ENCODE results near the gene FH.

Gene FH

GRCh38 chr1:241521718-241522117, 2.2 kb upstream of the FH start:
- DNase-seq = no peak

GRCh38 chr1:241520080-241520465, 518 bp upstream of the FH start:
- no peak for DNase-seq

GRCh38 chr1:241518476-241519307, 863 bp downstream of the FH start:
- peak in 1 of 2 experiments; percentile 36 for DNase-seq

- DNase-seq = peak in 1 of 2 experiments; percentile 8
Measured at GRCh38 chr1:241513378-241513777, 6.2 kb downstream of the FH start.

GRCh38 chr1:241507189-241507863, 12.2 kb downstream of the FH start:
- DNase-seq = no peak

- no peak for DNase-seq
Measured at GRCh38 chr1:241503444-241503843, 16.1 kb downstream of the FH start.

GRCh38 chr1:241499910-241500309, 19.6 kb downstream of the FH start:
- peak; percentile 32 to 52 for DNase-seq

GRCh38 chr1:241495741-241496140, 23.8 kb downstream of the FH start:
- peak in 1 of 2 experiments; percentile 21 for DNase-seq

GRCh38 chr1:241488739-241489138, 30.8 kb downstream of the FH start:
- DNase-seq = no peak

- peak; percentile 25 to 58 for DNase-seq
Measured at GRCh38 chr1:241485554-241485992, 34.0 kb downstream of the FH start.

GRCh38 chr1:241485145-241485544, 34.4 kb downstream of the FH start:
- DNase-seq = no peak

GRCh38 chr1:241482761-241483250, 36.7 kb downstream of the FH start:
- DNase-seq = no peak

- DNase-seq = no peak
Measured at GRCh38 chr1:241479294-241479693, 40.3 kb downstream of the FH start.

- no peak for DNase-seq
Measured at GRCh38 chr1:241475671-241476070, 43.9 kb downstream of the FH start.

- no peak for DNase-seq
Measured at GRCh38 chr1:241473026-241473425, 46.5 kb downstream of the FH start.

- no peak for DNase-seq
Measured at GRCh38 chr1:241470908-241471590, 48.5 kb downstream of the FH start.

GRCh38 chr1:241470361-241470760, 49.2 kb downstream of the FH start:
- DNase-seq = no peak

GRCh38 chr1:241465673-241466072, 53.9 kb downstream of the FH start:
- DNase-seq = no peak

- DNase-seq = no peak
Measured at GRCh38 chr1:241464985-241465384, 54.6 kb downstream of the FH start.

GRCh38 chr1:241462391-241462790, 57.2 kb downstream of the FH start:
- DNase-seq = no peak

- DNase-seq = no peak
Measured at GRCh38 chr1:241460098-241460873, 59.3 kb downstream of the FH start.

- no peak for DNase-seq
Measured at GRCh38 chr1:241459186-241459802, 60.3 kb downstream of the FH start.
